VCaP (cell line): ENCODE results near the gene SEPHS2.

Experiments used
- H3K27ac ChIP-seq: fragments of 450-650 bp; 2 replicates; pipeline ENCODE4 v1.5.1; 2017
- CTCF ChIP-seq: fragments of 450-650 bp; conservative IDR thresholded peaks from 2 replicates; pipeline ENCODE4 v1.5.1; 2017; ENCODE audit warnings: mild to moderate bottlenecking, moderate library complexity

Gene SEPHS2

DNA sequence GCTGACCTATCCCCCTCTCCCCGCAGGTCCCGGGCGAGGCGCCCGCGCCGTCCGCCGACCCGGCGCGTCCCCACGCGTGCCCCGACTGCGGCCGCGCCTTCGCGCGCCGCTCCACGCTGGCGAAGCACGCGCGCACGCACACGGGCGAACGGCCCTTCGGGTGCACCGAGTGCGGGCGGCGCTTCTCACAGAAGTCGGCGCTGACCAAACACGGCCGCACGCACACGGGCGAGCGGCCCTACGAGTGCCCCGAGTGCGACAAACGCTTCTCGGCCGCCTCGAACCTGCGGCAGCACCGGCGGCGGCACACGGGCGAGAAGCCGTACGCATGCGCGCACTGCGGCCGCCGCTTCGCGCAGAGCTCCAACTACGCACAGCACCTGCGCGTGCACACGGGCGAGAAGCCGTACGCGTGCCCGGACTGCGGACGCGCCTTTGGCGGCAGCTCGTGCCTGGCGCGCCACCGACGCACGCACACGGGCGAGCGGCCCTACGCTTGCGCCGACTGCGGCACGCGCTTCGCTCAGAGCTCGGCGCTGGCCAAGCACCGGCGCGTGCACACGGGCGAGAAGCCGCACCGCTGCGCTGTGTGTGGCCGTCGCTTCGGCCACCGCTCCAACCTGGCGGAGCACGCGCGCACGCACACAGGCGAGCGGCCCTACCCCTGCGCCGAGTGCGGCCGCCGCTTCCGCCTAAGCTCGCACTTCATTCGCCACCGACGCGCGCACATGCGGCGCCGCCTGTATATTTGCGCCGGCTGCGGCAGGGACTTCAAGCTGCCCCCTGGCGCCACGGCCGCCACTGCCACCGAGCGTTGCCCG lies 27.9 kb downstream of the SEPHS2 start:
- H3K27ac ChIP-seq, result peak overlapping the region; percentile 74
- TF ChIP-seq CTCF, result peak; percentile 36

DNA sequence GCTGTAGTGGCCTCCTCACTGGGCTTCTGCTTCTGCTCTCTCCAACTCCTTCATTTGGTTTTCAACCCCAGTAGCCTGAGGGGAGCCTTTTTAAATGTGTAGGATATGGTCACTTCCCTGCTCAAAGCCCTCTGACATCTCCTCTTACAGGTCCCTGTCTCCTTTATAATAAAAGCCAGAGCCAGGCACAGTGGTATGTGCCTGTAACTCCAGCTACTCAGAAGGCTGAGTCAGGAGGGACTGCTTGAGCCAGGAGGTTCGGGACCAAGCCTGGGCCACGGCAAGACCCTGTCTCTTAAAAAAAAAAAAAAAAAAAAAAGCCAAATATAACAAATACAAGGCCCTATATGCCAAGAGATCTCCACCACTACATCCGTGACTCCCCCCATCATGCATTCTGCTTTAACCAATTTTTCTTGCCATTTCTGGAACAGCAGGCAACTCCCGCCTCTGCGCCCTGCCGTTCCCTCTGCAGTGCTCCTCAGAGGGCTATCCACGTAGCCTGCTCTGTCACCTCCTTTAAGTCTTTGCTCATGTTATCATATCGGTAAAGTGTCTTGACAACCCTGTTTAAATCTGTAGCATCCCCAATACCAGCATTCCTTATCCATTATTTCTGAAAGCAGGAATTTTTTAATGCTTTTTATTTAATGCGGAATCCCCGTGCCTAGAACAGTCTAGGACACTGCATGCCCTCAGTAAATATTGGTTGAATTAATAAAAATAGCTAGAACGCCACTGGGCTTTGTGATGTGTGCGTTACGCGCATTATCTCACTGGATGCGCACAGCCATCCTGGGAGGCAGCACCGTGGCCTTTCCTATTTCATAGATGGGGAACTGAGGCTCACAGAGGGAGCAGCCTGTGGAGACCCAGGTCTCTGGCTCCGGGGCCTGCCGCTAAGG lies 28.8 kb downstream of the SEPHS2 start:
- peak overlapping the region; percentile 74 for H3K27ac ChIP-seq
- TF ChIP-seq CTCF, result no peak

DNA sequence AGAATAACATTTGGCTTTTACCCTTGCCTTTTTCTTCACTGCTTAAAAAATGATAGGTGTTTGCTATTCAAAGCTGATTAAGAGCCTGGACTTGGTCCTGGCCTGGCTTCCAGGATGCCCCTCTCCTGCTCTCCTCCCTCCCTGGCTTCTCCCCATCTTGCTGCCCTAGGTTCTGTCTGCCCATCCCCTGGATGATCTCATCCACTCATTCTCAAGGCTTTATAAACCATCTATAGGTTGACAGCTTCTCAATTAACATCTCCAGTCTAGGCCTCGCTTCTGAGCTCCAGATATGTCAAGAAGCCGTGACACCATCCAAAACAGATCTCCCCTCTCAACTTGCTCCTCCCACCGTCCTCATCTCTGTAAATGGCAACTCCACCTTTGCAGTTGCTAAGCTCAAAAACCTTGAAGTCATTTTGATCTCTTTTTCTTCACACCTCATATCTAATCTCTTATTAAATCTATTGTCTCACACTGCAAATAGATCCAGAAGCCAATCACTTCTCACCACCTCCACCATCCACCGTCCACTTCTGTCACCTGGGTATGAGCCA lies 29.5 kb downstream of the SEPHS2 start:
- H3K27ac ChIP-seq, result no peak overlapping the region

GRCh38 chr16:30414159-30414558 lies 31.5 kb downstream of the SEPHS2 start:
- no peak for TF ChIP-seq CTCF
- no peak overlapping the region for H3K27ac ChIP-seq

More for the DNA sequence above, 29.5 kb downstream of the SEPHS2 start:
- no peak for TF ChIP-seq CTCF

DNA sequence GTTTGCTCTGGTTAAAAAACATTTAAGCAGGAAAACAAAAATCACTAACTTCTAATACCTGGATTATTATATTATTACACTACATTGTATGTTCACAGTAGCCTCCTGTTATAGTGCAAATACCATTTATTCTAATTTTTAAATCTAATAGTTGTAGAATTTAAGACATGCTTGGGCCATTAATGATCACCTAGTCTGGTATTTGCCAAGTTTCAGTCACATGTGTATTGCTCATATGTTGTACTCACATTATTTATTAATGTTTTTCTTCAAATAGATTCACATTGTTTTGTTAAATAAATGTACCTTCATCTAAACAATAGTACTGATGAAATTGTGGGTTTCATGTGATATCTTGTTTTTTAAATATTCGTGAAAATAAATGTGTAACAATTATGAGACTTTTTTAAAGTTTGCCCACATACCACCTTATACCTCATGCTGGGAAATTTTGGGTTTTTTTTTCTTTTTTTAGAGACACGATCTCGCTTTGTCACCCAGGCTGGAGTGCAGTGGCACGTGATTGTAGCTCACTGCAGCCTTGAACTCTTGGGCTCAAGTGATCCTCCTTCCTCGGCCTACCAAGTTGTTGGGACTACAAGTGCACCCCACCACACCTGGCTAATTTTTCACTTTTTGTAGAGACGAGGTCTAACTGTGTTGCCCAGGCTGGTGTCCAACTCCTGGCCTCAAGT lies 32.4 kb downstream of the SEPHS2 start:
- TF ChIP-seq CTCF, result no peak
- no peak overlapping the region for H3K27ac ChIP-seq

GRCh38 chr16:30409125-30410060 lies 36.3 kb downstream of the SEPHS2 start:
- H3K27ac ChIP-seq, result peak overlapping the region; percentile 16; the same call in 1 of the 2 replicates
- TF ChIP-seq CTCF, result peak; percentile 85
